BJ (cell line): ENCODE results near the gene FLII. TPM values are rescaled to one million over a fixed set of nuclear protein-coding genes. Genes with fewer than 3 reads are reported as not detected.
"Not testable (repeated sequence)": the region's sequence is repeated elsewhere in the genome, so short reads cannot be mapped to it uniquely, and the experiment has no call there.

Experiments used
- CTCF ChIA-PET: fragments of 350-600 bp; formaldehyde crosslinking; extraction: SDS; loops from one replicate; lab custom pipeline; 2021; ENCODE audit warnings: antibody characterized with exemption, inconsistent platforms; lab: Yijun Ruan, JAX
- POLR2A ChIA-PET: fragments of 300-600 bp; sonication (Branson Sonifier 250); formaldehyde crosslinking; extraction: SDS; loops from one replicate; lab custom pipeline; 2021; ENCODE audit warnings: antibody characterized with exemption; lab: Charles Lee
- DNase-seq: peaks from one replicate; pipeline ENCODE4 v3.0.0-alpha.2; 2011; ENCODE audit warnings: low read depth
- H3K27me3 ChIP-seq: 2 replicates; pipeline ENCODE4 v1.6.0; 2011; ENCODE audit warnings: low read length; ENCODE audit not compliant: control insufficient read depth, insufficient read depth
- H3K36me3 ChIP-seq: 2 replicates; pipeline ENCODE4 v1.5.1; 2011; ENCODE audit warnings: low read length; ENCODE audit not compliant: control insufficient read depth, insufficient read depth
- H3K4me3 ChIP-seq: 2 replicates; pipeline ENCODE4 v1.5.1; 2011; ENCODE audit warnings: low read depth, mild to moderate bottlenecking, control low read depth, low read length
- polyA minus RNA-seq: library from RNA; depleted of rRNA, polyadenylated mRNA; stranded (reverse); fragments of >200 nt; gene quantifications from 2 replicates; pipeline ENCODE4 v1.2.3, GENCODE V29; 2011; rRNA and poly(A)+ RNA removed
- polyA plus RNA-seq: library from polyadenylated mRNA; depleted of rRNA; stranded (reverse); fragments of >200 nt; gene quantifications from 2 replicates; pipeline ENCODE4 v1.2.3, GENCODE V29; 2011; rRNA removed
- TF ChIP-seq, protein P1 (sequence below): IDR thresholded peaks from 2 replicates; pipeline ENCODE4 v1.5.1; 2011; ENCODE audit warnings: low read depth, mild to moderate bottlenecking, control low read depth, inconsistent platforms, low read length, moderate library complexity; ENCODE audit not compliant: insufficient read depth

FLII gene
- polyA plus RNA-seq (263 and 425 TPM in 2 replicates), polyA minus RNA-seq (320 and 552 TPM in 2 replicates)

DNA sequence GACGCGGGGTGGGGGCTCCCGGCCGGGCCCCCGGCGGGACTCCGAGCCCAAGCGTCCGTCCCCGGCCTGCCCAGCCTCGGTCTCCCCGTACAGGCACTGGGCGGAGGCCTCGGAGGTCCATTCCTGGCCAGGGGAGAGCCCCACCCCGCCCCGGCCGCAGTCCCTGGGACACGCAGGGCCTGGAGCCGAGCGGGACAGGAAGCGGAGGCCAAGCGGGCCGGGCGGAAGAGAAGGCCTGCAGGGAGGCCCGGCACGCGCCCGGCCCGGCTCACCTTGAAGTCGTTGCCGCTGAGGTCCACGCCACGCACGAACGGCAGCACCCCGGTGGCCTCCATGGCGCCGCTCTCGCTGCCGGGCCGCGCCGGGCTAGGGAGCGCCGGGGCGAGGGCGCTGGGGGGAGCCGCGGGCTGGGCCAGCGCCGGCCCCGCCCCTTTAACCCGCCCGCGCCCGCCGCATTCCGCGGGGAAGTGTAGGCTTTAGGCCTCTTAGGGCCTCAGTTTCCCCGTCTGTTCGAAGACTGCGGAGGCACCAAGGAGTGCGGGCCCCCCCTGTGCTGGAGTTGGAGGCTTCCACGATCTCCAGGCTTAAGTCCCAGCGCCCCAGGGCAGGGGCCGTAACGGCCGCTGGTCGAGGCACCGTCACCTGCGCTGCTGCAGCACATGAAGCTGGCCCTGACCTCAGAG is at the start of gene FLII:
TSS of gene FLII (minus strand) at position 383 of the 683 bp plus-strand sequence. CDS start at position 335, 48 bp downstream.
- Histone ChIP-seq H3K27me3 (no peaks in the 10 kb centered on the region), H3K36me3 (peaks cover 35% of the 10 kb centered on the region), H3K4me3 (peak within 1 kb of the TSS; percentile 90)
- POLR2A ChIA-PET, result no interaction called here
- TF ChIP-seq, protein P1, sequence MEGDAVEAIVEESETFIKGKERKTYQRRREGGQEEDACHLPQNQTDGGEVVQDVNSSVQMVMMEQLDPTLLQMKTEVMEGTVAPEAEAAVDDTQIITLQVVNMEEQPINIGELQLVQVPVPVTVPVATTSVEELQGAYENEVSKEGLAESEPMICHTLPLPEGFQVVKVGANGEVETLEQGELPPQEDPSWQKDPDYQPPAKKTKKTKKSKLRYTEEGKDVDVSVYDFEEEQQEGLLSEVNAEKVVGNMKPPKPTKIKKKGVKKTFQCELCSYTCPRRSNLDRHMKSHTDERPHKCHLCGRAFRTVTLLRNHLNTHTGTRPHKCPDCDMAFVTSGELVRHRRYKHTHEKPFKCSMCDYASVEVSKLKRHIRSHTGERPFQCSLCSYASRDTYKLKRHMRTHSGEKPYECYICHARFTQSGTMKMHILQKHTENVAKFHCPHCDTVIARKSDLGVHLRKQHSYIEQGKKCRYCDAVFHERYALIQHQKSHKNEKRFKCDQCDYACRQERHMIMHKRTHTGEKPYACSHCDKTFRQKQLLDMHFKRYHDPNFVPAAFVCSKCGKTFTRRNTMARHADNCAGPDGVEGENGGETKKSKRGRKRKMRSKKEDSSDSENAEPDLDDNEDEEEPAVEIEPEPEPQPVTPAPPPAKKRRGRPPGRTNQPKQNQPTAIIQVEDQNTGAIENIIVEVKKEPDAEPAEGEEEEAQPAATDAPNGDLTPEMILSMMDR, result no peak
- no peak for DNase-seq
- CTCF ChIA-PET, result no interaction called here

DNA sequence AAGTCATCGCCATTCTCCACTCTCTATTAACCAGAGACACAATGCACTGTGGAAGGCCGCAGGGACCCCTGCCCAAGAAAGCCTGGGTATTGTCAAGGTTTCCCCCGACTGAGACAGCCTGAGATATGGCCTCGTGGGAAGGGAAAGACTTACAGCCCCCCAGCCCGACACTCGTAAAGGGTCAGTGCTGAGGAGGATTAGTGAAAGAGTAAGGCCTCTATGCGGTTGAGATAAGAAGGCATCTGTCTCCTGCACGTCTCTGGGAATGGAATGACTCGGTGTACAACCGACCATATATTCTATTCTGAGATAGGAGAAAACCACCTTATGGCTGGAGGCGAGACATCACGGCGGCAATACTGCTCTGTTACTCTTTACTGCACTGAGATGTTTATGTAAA is 44.7 kb upstream of the FLII start:
- H3K27me3 ChIP-seq, DNase-seq, H3K4me3 ChIP-seq, POLR2A ChIA-PET, CTCF ChIA-PET: not testable (repeated sequence)
- peaks cover 27% of the 10 kb centered on the region for H3K36me3 ChIP-seq

DNA sequence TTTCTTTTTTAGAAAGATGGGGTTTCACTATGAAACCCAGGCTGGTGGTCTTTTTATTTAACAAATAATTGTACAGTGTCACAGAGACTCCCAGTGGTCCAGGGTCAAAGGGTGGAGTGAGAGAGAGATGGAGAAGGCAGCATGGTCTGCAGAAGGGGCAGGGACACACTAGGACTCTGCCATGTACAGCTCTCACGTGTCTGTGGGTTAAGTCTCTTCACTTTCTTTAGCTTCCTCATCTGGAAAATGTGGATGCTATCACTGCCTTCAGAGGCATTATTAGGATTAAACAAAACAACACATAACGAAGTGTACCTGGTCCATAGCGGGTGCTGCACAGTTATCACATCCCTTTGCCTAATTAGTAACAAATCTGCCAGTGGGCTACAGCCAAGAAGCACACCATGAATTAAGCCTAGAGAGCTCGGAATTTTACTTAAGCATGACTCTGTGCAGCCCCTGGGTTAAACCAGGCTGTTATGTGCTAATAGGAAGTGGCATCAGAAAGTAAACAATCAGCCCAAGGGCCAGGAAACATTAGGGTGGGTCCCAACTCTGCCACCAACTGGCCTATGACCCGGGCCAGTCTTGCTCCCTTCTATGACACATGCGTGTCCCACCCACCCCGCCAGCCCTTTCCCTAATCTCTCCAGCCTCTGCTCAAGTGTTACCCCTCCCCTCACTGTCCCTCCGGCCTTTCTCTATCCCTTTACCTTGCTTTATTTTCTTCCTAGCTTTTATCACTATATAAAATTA is 42.4 kb upstream of the FLII start:
- no peak overlapping the region for H3K4me3 ChIP-seq
- ChIA-PET CTCF (interaction anchor here (0.9 to 1.2 kb wide), 2 partner anchors 13 to 53 kb away, joined by 4 to 5 read pairs; no protein-coding TSS in a partner anchor), POLR2A (no interaction called here)
- TF ChIP-seq, protein P1, result no peak
- DNase-seq, result no peak
- H3K36me3 ChIP-seq, result peaks cover 25% of the 10 kb centered on the region
- no peaks in the 10 kb centered on the region for H3K27me3 ChIP-seq

DNA sequence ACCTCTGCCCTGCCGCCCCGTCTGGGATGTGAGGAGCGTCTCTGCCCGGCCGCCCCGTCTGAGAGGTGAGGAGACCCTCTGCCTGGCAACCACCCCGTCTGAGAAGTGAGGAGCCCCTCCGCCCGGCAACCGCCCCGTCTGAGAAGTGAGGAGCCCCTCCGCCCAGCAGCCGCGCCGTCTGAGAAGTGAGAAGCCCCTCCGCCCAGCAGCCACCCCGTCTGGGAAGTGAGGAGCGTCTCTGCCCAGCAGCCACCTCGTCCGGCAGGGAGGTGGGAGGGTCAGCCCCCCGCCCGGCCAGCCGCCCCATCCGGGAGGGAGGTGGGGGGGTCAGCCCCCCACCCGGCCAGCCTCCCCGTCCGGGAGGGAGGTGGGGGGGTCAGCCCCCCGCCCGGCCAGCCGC is 39.5 kb upstream of the FLII start:
- CTCF ChIA-PET, H3K4me3 ChIP-seq, POLR2A ChIA-PET, DNase-seq, H3K27me3 ChIP-seq: not testable (repeated sequence)
- peaks cover 18% of the 10 kb centered on the region for H3K36me3 ChIP-seq

DNA sequence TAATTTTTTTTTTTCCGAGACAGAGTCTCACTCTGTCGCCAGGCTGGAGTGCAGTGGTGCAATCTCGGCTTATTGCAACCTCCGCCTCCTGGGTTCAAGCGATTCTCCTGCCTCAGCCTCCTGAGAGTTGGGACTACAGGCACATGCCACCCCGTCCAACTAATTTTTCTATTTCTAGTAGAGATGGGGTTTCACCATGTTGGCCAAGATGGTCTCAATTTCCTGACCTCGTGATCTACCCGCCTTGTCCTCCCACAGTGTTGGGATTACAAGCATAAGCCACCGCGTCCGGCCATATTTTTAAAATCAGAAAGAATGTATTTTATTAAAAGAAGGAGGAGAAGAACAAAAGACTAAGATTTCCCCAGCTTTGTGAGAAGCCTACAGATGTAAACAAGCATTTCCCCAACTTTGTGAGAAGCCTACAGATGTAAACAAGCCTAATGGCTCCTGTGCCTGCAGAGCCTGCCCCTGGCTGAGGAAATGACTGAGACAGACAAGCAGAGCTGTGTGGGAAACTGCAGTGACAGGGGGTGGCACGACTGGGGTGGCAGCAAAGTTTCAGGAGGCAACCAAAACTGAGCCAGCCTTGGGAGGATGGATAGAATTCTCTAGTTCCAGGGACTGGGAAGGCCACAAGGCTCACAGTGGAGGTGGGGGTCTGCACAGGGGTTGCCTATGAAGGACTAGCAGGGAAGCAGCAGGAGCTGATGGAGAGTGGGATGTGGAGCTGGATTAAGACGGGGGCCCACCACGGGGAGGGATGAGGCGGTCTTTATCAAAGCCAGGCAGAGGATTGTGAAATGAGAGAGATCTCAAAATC is 33.4 kb upstream of the FLII start:
- peaks cover 21% of the 10 kb centered on the region for H3K36me3 ChIP-seq
- ChIA-PET POLR2A (no interaction called here), CTCF (no interaction called here)
- H3K27me3 ChIP-seq, result no peaks in the 10 kb centered on the region
- no peak for DNase-seq
- TF ChIP-seq, protein P1, result no peak
- H3K4me3 ChIP-seq, result no peak overlapping the region

DNA sequence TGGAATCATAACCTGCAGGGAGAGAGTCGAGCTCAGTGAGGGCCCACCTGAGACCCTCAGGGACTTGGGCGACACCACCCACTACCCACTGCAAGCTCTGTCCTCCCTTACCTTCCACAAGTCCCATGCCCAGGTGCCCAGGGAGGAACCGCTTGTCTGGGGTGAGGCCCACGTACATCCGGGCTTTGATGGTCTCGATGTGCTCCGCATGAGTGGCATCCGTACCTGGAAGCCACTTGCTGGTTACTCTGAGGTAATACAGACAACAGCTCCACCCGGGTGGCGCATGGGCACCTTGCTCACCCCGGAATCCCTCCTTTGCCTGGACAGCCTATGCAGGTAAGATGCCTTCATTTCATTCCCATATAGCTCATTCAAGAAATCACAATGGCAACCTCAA is 26.8 kb upstream of the FLII start:
- no peak overlapping the region for H3K4me3 ChIP-seq
- ChIA-PET POLR2A (no interaction called here), CTCF (interaction anchor here (1.4 kb wide), 1 partner anchor 35 kb away, joined by 3 read pairs; no protein-coding TSS in a partner anchor)
- no peaks in the 10 kb centered on the region for H3K27me3 ChIP-seq
- peaks cover 33% of the 10 kb centered on the region for H3K36me3 ChIP-seq
- no peak for DNase-seq
- TF ChIP-seq, protein P1, result no peak
